NOMO-1 treated with DMSO at 0.1 percent for 48 hours (cell line): ENCODE measurements around the gene FCHSD1.

Experiments
- DNase-seq: peaks from one replicate; lab custom pipeline; 2025; ENCODE audit not compliant: unreplicated experiment; lab: John Stamatoyannopoulos, UW

FCHSD1 gene

GRCh38 chr5:141650851-141651727 is at the start of gene FCHSD1:
Gene FCHSD1 (minus strand): TSS chr5:141651418. CDS start chr5:141651368, 50 bp downstream.
- peak; percentile 79 for DNase-seq

DNA sequence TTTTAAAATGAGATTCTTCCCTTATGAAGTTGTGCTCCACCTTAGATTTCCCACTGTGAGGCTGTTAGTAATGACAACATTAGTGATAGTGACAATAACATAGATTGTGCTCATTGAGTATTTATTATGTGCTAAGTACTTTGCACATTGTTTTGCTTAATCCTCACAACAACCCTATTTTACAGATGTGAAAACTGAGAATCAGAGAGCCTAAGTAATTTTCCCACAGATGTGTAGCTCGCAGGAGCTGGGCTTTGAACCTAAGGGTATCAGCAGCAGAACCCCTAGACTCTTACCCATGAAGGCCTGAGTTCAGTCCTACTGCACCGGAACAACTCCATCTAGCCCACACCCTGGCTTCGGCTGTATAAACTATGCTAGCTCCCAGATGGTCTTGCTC is 46.4 kb upstream of the FCHSD1 start:
- no peak for DNase-seq

DNA sequence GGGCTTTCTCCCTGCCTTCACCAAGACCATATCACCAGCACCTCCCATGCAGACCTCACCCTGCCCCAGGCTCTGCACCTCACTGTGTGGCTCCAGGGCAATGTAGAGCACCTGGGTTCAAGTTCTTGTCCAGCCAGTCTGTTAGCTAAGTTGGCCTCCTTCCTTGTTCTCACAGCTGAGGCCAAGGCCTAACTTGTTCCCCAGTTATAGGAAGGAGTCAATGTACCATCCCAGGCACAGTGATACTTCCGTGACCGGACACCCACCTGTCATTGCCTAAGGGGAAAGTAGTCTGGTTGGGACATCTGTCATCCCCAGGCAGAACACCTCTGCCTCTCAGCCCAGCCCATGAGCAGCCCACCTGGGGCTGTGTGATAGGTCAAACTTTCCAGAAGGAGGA is 45.2 kb upstream of the FCHSD1 start:
- DNase-seq = no peak

DNA sequence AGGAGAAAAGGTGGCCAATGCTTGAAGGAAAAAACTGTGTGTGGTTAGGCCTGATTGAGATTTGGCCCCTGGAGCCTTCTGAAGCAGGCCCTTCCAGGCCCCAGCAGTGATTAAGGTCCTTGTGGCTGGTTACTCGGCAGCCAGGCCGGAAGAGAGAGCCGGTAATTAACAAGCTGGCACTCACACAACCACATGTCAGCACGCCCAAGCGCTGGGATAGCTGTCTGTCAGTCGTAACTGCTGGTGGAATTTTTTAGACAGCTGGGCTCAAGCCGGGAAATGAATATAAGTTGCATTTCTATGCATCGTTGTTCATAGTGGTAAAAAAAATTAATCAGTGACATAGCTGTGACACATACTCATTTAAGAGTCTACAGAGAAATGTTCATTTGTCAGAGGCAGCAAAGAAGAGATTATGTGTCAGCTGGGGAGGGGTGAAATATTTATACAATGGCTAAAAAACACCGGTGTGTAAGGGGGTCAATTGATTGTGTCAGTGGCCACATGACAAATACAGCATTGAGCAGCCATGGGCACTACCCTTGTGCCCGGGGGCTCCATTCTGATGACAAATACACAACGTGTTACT is 44.5 kb upstream of the FCHSD1 start:
- DNase-seq = no peak

DNA sequence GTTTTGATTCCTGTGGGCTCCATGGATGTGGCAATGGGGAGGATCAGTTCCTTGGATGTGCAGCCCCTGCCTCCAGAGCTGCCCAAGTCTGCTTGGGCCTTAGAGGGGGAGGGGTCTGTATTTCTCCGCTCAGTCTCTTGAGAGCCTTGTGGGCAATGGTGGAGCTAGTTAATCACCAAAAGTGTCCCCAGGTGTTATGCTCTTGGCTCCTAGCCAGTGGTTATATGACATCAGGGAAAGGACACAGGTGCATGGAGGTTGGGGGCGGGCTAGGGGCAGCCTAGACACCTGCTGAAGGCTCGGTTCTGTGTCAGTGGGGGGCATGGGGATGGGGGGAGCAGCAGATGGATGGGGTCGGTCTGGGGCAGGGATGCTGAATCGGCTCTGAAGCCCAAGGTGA is 43.3 kb upstream of the FCHSD1 start:
- DNase-seq = no peak

- no peak for DNase-seq
Observed at GRCh38 chr5:141692919-141693725, 41.9 kb upstream of the FCHSD1 start.

DNA sequence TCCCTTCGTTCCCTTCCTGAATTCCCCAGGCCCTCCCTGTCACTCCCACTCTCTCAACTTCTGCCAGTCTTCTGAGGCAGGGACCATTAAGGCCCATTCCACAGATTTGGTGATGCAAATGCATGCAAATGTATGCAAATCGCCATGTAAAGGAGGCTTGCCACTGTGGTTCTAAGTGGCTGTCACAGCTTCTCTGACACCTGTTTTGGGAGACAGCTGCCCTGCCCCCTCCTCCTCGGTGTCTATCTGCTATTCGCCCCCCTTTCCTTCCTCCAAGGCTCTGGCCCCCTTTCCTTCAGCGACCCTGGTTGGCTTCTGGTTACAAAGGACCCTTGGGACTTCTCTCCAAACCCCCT is 41.3 kb upstream of the FCHSD1 start:
- no peak for DNase-seq

DNA sequence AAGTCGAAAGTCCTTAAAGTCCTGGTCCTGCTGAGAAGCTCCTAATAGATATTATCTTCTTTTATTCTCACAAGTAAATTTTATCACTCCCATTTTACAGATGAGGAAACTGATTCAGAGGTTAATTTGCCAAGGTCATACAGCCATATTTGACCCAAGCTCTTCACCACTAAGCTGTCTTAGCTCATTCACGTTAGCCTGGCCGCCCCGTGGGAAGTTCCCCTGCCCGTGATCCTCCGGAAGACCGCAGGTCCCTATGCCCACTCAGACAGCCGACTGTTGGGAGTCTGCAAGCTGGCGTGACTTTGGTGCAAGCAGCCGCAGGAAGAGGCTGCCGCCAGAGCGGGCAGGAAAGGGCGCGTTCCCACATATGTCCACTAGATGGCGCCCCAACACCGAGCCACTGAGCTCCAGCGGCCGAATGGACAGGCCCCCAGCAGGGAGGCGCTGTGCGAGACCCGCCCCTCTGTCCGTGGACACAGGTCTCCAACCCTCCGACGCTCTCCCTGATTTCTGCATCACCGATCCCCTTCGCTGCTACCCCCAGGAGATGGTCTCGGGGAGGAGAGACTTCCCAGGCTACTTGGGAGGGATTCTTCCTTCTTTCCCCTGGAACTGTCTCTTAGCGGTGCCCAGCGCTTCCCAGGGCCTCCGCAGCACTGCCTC is 40.8 kb upstream of the FCHSD1 start:
- DNase-seq = peak; percentile 76

DNA sequence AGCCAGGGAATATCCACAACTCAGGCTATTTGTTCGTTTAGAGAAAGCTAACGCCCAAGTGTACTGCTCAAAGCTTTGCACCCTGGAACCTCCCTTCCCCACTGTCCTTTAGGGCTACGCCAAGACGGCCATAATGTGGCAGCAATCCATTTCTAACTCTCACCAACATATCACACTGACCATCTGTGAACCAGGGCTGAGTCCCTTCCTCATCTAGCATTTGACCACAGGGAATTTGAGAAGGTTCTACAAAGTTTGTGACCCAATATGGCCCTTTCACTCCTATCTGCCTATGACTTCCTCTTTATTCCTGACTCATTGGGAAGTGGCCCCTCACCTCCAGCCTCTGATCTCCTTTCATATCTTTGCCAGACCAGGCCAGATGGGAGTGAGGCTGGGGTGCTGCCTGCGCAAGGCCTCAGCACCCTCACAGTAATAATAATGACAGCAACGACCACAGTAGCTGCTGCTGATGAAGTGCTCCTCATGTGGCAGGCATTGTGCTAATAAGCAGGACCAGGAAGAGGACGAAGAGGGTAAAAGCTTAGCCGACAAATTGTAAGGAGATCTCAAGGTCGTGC is 40.2 kb upstream of the FCHSD1 start:
- peak; percentile 25 for DNase-seq

DNA sequence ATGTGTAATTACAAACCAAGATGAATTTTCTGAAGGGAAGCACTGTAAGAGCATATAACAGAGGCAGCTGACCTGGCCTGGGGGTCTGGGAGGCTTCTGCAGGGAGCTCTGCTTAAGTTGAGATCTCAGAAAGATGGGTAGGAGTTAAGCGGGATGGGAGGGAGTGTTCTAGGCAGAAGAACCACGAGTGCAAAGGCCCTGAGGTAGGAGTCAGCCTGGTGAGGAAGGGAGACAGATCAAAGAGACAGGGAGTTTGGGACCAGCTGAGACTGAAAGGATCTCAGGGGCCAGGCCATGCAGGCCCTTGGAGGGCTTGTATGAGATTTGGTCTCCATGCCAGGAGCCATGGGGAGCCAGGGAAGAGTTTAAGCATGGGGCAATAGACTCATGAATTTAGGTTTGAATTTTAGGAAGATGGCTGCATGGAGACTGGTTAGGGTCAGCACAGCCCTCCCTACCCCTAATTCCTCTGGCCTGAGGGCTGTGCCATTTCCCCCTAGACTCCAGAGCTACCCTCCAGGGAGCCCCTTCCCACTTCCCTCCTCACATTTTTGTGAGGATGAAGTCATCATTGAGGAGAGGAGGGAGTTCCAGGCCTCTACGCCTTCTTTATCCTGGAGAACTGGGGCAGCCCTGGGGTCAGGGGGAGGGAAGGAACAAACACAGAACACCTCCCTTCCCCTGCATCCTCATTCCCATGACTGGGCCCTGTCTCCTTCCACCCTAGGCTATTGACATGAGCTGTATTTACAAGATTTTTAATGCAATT is 35.6 kb upstream of the FCHSD1 start:
- no peak for DNase-seq

DNA sequence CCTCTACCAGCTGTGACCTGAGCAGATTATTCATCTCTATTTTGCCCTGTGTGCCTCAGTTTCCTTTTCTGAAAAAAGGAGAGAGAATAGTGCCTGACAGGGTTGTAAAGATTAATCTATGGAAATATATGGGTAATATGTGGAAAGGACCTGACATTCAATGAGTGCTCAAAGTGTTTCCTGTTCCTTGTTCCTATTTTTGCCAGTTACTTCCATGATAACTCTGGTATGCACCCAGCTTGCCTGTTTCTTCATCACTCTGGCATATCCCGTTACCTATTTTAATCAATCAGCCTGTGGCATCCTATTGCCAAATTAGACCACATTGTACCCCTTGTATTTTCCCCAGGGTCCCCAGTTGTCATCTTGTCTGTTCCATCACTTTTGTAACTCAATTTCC is 34.4 kb upstream of the FCHSD1 start:
- no peak for DNase-seq

DNA sequence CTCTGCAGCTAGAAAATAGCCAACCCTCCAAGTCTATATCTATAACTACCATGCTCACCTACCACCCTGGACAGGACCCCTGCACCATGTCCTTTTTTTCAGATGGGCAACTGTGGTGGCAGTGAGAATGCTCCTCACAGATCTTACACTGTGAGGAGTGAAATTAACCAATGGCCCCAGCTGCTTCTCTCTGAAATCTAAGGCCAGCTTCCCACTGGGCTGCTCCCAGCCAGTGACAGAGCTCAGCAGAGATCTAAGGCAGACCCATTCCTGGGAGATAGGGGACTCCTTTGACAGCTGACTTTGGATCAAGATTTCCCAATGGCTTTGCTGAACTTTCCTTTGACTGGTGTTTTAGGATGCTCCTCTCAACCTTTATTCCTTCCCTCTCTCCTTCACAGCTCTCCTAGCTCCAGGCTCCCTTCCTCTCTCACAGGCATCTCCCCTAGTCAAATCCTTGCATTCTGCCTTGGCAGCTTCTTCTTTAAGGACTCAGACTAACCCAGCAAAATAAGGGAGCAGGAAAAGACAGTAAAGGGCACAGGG is 32.5 kb upstream of the FCHSD1 start:
- DNase-seq = no peak

DNA sequence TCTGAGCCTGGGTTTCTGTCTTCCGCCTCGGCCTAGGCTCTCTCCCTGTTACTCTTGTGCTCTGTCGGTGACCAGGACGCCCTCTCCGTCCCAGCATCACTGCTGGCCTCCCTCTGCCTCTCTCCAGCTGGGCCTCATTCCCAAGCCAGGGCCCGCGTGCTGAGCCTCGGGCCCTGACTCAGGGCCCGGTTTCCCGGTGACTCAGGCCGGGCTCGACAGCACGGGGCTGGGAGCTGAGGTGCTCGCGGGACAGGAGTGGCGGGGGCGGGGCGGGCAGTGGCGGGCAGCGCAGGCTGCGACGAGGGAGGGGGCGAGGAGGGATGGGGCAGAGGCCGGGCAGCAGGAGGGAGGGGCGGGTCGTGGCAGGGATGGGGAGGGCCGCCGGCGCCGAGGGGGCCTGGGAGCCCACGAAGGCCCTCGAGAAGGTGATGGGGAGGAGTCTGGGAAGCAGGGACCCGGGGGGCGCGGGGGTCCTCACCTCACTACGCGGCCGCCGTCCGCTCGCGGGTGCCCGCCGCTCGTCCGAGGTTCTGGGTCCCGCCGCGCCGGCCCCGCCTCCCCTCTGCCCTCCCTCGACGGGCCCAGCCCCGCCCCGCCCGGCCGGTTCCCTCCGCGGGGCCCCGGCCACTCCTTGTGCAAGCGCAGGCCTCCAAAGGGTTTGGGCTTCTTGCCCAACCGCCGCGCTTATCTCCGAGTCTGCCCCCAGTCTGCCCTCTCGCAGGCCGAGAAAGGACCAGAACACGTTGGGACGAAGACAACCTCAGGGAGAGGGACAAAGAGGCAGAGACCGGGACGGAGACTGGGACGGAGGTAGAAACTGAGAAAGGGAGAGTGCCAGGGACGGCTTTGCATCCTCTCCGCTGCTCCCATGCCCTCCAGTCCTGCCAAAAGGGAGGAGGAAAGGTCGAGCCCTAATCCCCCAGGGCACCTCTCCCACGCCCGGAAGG is 30.8 kb upstream of the FCHSD1 start, which contains the start of gene ARAP3:
Gene ARAP3 (minus strand): TSS at position 536 of the 947 bp plus-strand sequence. CDS start 1,744 bp downstream, outside the sequence.
- DNase-seq = peak; percentile 83

DNA sequence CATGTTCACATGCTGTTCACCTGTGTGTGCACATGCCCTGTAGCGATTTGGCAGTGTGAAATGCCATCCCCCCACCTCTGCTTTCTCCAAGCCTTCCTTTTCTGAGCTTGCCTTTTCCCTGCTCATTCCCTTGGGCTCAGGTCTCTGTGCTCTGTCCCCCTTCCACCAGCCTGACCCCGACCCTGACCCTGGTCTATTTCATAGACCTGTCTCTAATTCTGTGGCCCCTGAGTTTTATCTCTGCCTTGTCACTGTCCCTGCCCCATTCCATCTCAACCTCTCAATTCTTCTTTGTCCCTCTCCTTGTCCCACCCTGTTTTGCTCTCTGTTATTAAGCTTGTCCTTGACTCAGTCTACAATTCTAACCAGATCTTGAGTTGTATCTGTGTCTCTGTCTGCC is 30.1 kb upstream of the FCHSD1 start:
- DNase-seq = no peak

DNA sequence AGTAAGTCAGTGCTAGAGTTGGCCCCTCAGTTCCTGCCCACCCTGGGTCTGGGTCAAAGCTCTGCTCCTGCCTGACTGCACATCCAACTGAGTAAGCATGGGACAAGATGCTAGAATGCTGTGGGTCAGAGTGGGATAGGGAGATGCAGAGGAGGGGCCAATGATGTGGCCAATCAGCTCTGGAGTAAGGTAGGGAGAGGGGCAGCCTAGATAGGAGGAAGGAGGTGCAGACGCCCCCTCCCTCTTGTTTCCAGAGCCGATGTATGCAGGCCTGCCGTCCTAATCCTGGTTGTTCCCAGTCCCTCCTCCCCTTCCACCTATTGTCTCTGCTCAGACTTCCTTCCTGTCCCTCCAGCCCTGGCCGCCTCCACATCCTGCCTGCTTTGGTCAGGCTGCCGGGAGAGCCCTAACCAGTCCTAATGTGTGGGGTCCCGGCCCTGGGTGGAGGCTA is 29.6 kb upstream of the FCHSD1 start:
- DNase-seq = no peak

DNA sequence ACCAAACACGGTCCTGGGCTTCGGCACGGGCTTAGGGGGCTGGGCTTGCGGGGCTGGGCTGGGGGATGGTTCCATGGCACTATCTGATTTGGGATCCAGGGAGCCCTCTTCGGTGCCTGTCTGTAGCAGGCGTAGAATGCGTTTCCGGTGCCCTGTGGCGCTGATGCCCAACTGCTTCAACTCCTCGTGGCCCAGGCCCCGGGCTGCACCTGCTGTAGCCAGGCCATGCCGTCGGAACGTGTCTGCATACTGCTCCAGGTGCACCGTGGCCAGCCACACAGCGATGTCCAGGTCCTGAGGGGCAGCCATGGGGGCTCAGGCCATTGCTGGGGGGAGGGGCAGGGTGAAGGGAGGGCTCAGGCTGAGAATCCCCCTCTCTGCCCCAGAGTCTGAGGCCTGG is 29.0 kb upstream of the FCHSD1 start:
- DNase-seq = no peak

GRCh38 chr5:141677415-141677814 is 26.2 kb upstream of the FCHSD1 start:
- no peak for DNase-seq

DNA sequence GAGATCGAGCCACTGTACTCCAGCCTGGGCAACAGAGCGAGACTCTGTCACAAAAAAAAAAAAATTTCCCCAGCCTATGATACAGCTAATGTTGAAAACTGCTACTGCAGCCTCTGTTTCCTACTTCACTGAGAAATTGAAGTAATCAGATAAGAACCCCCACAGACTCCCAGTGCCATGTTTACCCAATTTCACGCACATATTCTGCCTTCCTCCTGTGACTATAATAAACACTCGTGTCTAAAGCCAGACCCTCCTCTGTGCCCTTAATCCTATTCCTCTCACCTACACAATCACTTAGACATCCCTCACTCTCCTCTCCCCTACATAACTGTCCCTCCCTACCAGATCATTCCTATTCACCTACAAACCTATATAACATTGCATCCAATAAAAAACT is 24.5 kb upstream of the FCHSD1 start:
- DNase-seq = no peak

DNA sequence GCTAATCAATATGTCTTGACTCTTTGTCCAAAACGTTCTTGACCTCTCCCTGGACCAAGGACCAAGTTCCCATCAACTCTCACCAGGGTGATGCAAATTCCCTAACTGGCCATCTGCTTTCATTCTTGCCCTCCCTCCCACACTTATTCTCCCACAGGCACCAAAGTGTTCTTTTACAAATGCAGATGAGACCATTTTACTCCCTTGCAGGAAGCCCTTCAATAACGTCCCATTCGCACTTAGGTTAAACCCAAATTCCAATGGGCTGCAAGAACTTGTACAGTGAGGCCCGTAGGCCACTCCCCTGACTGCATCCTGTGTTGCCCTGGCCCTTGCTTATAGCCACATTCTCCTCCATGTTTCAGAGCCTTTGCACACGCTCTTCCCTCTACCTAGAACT is 23.5 kb upstream of the FCHSD1 start:
- DNase-seq = no peak
